Adipocyte (in vitro differentiated cells): ENCODE data around the gene ITGA1.
A peak's percentile ranks its signal among the peaks of the same experiment; 100 is the strongest.
"Not testable (repeated sequence)": the region's sequence is repeated elsewhere in the genome, so short reads cannot be mapped to it uniquely, and the experiment has no call there.

ENCODE experiments used
- DNase-seq: peaks from one replicate; pipeline ENCODE4 v3.0.0-alpha.2; 2015; ENCODE audit warnings: low read depth
- H3K27me3 ChIP-seq: replicated peaks from 2 replicates; pipeline ENCODE4 v1.7.0; 2013; ENCODE audit warnings: mild to moderate bottlenecking, low read length, moderate library complexity; ENCODE audit not compliant: control insufficient read depth, insufficient read depth
- H3K36me3 ChIP-seq: 2 replicates; pipeline ENCODE4 v1.7.0; 2013; ENCODE audit warnings: low read length, mild to moderate bottlenecking, moderate library complexity; ENCODE audit not compliant: control insufficient read depth, insufficient read depth, severe bottlenecking
- H3K4me1 ChIP-seq: 2 replicates; pipeline ENCODE4 v1.7.0; 2013; ENCODE audit warnings: mild to moderate bottlenecking, low read length, moderate library complexity; ENCODE audit not compliant: control insufficient read depth, insufficient read depth
- H3K4me3 ChIP-seq: 2 replicates; pipeline ENCODE4 v1.7.0; 2013; ENCODE audit warnings: mild to moderate bottlenecking, low read length, moderate library complexity
- H3K9ac ChIP-seq: 2 replicates; pipeline ENCODE4 v1.7.0; 2013; ENCODE audit warnings: mild to moderate bottlenecking, low read length, moderate library complexity
- H3K9me3 ChIP-seq: 2 replicates; pipeline ENCODE4 v1.7.0; 2013; ENCODE audit warnings: mild to moderate bottlenecking, low read length, moderate library complexity; ENCODE audit not compliant: control insufficient read depth

Gene ITGA1

GRCh38 chr5:52817818-52818217 lies 30.1 kb downstream of the ITGA1 start:
- DNase-seq, result no peak
- Histone ChIP-seq H3K27me3 (no peaks in the 10 kb centered on the region), H3K4me3 (no peak overlapping the region), H3K4me1 (peaks cover 19% of the 10 kb centered on the region), H3K9me3 (no peaks in the 10 kb centered on the region), H3K36me3 (no peaks in the 10 kb centered on the region), H3K9ac (no peak overlapping the region)

DNA sequence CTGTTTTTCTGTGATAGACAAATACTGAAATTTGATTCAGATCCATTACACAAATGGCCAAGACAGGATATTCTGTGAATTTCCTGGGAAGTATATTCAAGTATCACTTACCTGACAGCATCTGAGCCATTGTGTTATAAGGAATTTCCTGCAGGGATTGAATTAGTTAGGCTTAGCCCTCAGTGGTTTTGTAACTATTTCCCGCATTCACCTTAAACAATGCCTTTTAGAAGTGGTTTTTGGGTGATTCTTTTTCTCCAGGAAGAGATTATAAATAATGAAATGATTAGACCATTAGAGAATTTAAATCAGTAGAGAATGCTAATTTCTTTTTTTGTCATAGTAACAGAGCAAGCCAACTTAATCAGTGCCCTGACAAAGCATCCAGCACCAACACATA lies 30.6 kb downstream of the ITGA1 start:
- DNase-seq, result no peak
- Histone ChIP-seq H3K27me3 (no peaks in the 10 kb centered on the region), H3K4me3 (no peak overlapping the region), H3K9ac (no peak overlapping the region), H3K36me3 (no peaks in the 10 kb centered on the region), H3K4me1 (peaks cover 21% of the 10 kb centered on the region), H3K9me3 (no peaks in the 10 kb centered on the region)

DNA sequence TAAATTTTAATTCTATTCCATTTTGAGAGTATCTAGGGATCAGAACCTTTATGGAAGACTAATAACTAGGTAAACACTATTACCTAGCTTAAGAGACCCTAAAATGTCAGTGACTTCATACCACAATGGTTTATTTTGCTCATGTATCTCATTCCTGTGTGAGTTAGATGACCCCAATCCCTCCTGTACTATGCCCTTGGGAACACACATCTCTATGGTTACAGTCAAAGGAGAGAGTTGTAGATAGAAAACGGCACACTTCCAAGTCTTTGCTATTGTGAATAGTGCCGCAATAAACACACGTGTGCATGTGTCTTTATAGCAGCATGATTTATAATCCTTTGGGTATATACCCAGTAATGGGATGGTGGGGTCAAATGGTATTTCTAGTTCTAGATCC lies 31.1 kb downstream of the ITGA1 start:
- peaks cover 19% of the 10 kb centered on the region for H3K4me1 ChIP-seq
- H3K9ac ChIP-seq, H3K9me3 ChIP-seq, H3K36me3 ChIP-seq, H3K4me3 ChIP-seq, DNase-seq, H3K27me3 ChIP-seq: not testable (repeated sequence)

DNA sequence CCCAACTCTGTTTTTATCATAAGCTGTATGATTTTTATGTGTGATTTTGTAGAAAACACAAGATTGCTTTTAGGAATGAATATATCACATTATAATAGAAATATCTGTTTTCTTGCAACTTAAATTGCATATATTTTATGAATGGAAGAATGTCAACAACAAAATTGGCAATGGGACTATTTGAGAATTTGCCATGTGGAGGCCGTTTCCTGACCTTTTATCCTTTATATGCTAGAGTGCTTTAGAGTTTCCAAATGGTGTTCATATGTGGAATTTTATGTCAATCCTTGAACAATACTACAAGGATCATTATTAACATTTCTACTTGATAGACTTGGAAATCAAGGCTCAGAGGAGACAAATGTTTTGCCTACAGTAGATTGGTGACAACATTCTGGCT lies 34.2 kb downstream of the ITGA1 start:
- Histone ChIP-seq H3K4me1 (peaks cover 13% of the 10 kb centered on the region), H3K36me3 (no peaks in the 10 kb centered on the region), H3K27me3 (no peaks in the 10 kb centered on the region), H3K9ac (no peak overlapping the region), H3K9me3 (no peaks in the 10 kb centered on the region), H3K4me3 (peak overlapping the region; percentile 1)
- no peak for DNase-seq

GRCh38 chr5:52822437-52822836 lies 34.7 kb downstream of the ITGA1 start:
- Histone ChIP-seq H3K9me3 (no peaks in the 10 kb centered on the region), H3K4me1 (peaks cover 13% of the 10 kb centered on the region), H3K36me3 (no peaks in the 10 kb centered on the region), H3K9ac (no peak overlapping the region), H3K27me3 (no peaks in the 10 kb centered on the region), H3K4me3 (peak overlapping the region; percentile 1)
- no peak for DNase-seq

GRCh38 chr5:52824827-52825226 lies 37.1 kb downstream of the ITGA1 start:
- no peaks in the 10 kb centered on the region for H3K27me3 ChIP-seq
- peaks cover 19% of the 10 kb centered on the region for H3K4me1 ChIP-seq
- no peaks in the 10 kb centered on the region for H3K9me3 ChIP-seq
- H3K36me3 ChIP-seq, result no peaks in the 10 kb centered on the region
- DNase-seq, result no peak
- no peak overlapping the region for H3K4me3 ChIP-seq
- H3K9ac ChIP-seq, result no peak overlapping the region

DNA sequence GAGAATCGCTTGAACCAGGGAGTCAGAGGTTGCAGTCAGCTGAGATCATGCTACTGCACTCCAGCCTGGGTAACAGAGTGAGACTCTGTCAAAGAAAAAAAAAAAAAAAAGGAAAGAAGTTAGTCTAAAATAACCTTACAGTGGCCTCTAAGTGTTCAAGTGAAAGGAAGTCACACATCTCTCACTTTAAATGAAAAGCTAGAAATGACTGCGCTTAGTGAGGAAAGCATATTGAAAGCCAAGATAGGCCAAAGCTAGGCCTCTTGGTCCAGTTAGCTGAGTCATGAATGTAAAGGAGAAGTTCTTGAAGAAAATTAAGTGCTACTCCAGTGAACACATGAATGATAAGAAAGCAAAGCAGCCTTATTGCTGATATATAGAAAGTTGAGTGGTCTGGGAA lies 38.1 kb downstream of the ITGA1 start:
- DNase-seq, result no peak
- Histone ChIP-seq H3K36me3 (no peaks in the 10 kb centered on the region), H3K4me3 (no peak overlapping the region), H3K9ac (no peak overlapping the region), H3K27me3 (no peaks in the 10 kb centered on the region), H3K9me3 (no peaks in the 10 kb centered on the region), H3K4me1 (peaks cover 29% of the 10 kb centered on the region)

DNA sequence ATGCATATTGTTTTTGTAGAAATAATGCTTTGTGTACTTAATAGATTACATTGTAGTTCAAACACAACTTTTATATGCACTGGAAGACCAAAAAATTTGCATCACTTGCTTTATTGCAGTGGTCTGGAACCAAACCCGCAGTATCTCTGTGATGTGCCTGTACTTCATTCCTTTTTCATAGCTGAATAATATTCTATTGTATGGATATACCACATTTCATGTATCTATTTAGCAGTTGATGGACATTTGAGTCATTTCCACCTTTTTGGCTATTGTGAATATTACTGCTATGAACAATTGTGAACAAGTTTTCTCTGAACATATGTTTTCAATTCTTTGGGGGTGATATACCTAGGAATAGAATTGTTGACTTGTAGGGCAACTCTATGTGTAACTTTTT lies 40.1 kb downstream of the ITGA1 start:
- Histone ChIP-seq H3K4me1 (peaks cover 24% of the 10 kb centered on the region), H3K36me3 (no peaks in the 10 kb centered on the region), H3K27me3 (no peaks in the 10 kb centered on the region), H3K9ac (no peak overlapping the region), H3K4me3 (no peak overlapping the region), H3K9me3 (no peaks in the 10 kb centered on the region)
- no peak for DNase-seq

- no peak overlapping the region for H3K4me3 ChIP-seq
- no peak for DNase-seq
- H3K27me3 ChIP-seq, result no peaks in the 10 kb centered on the region
- no peaks in the 10 kb centered on the region for H3K36me3 ChIP-seq
- peaks cover 21% of the 10 kb centered on the region for H3K4me1 ChIP-seq
- H3K9ac ChIP-seq, result no peak overlapping the region
- no peaks in the 10 kb centered on the region for H3K9me3 ChIP-seq
These were observed 41.9 kb downstream of the ITGA1 start for GRCh38 chr5:52829664-52830063.

- Histone ChIP-seq H3K27me3 (no peaks in the 10 kb centered on the region), H3K36me3 (no peaks in the 10 kb centered on the region), H3K9me3 (no peaks in the 10 kb centered on the region), H3K4me3 (no peak overlapping the region), H3K4me1 (peaks cover 21% of the 10 kb centered on the region), H3K9ac (no peak overlapping the region)
- DNase-seq, result no peak
These were observed 42.9 kb downstream of the ITGA1 start for GRCh38 chr5:52830650-52831049.

GRCh38 chr5:52831786-52832511 lies 44.2 kb downstream of the ITGA1 start:
- no peaks in the 10 kb centered on the region for H3K27me3 ChIP-seq
- no peak overlapping the region for H3K4me3 ChIP-seq
- no peak for DNase-seq
- H3K4me1 ChIP-seq, result peaks cover 23% of the 10 kb centered on the region
- no peaks in the 10 kb centered on the region for H3K9me3 ChIP-seq
- H3K36me3 ChIP-seq, result no peaks in the 10 kb centered on the region
- H3K9ac ChIP-seq, result no peak overlapping the region

GRCh38 chr5:52834320-52834719 lies 46.6 kb downstream of the ITGA1 start:
- DNase-seq, result no peak
- no peaks in the 10 kb centered on the region for H3K27me3 ChIP-seq
- H3K4me1 ChIP-seq, result peaks cover 37% of the 10 kb centered on the region
- no peaks in the 10 kb centered on the region for H3K36me3 ChIP-seq
- H3K4me3 ChIP-seq, result no peak overlapping the region
- no peaks in the 10 kb centered on the region for H3K9me3 ChIP-seq
- no peak overlapping the region for H3K9ac ChIP-seq
